GM23338 (cell line): ENCODE results near the gene XRCC4. TPM values are rescaled to one million over a fixed set of nuclear protein-coding genes. Genes with fewer than 3 reads are reported as not detected.

Source experiments
- ATAC-seq: fragments of 200-7000 bp; cut with Tn5 transposase; 3 replicates; pipeline ENCODE4 v1.9.1; 2020
- DNase-seq: peaks from one replicate; pipeline ENCODE4 v3.0.0-alpha.2; 2015; ENCODE audit warnings: low spot score
- H2AFZ ChIP-seq: fragments of 200-600 bp; sonication (generic); 2 replicates; pipeline ENCODE4 v1.8.0; 2016; ENCODE audit warnings: antibody characterized with exemption, mild to moderate bottlenecking, moderate library complexity
- H3F3A ChIP-seq: fragments of 200-600 bp; sonication (generic); replicated peaks from 2 replicates; pipeline ENCODE4 v1.8.0; 2017; ENCODE audit warnings: antibody characterized with exemption, mixed run types, low read depth
- H3K27ac ChIP-seq: fragments of 200-600 bp; sonication (generic); 2 replicates; pipeline ENCODE4 v1.6.1; 2016; ENCODE audit warnings: low read depth
- H3K27me3 ChIP-seq: fragments of 200-600 bp; sonication (generic); 2 replicates; pipeline ENCODE4 v1.8.0; 2016; ENCODE audit warnings: mild to moderate bottlenecking, mixed run types, moderate library complexity; ENCODE audit not compliant: insufficient read depth
- H3K36me3 ChIP-seq: fragments of 200-600 bp; sonication (generic); 2 replicates; pipeline ENCODE4 v1.8.0; 2016; ENCODE audit warnings: mild to moderate bottlenecking; ENCODE audit not compliant: insufficient read depth
- H3K4me1 ChIP-seq: fragments of 200-600 bp; sonication (generic); 2 replicates; pipeline ENCODE4 v1.8.0; 2016; ENCODE audit warnings: mild to moderate bottlenecking, moderate library complexity; ENCODE audit not compliant: insufficient read depth
- H3K4me2 ChIP-seq: fragments of 200-600 bp; sonication (generic); 2 replicates; pipeline ENCODE4 v1.7.1; 2017; ENCODE audit warnings: mixed run types
- H3K4me3 ChIP-seq: fragments of 200-600 bp; sonication (generic); 2 replicates; pipeline ENCODE4 v1.6.1; 2016; ENCODE audit warnings: mixed run types
- H3K79me2 ChIP-seq: fragments of 200-600 bp; sonication (generic); replicated peaks from 2 replicates; pipeline ENCODE4 v1.8.0; 2017; ENCODE audit warnings: mild to moderate bottlenecking; ENCODE audit not compliant: insufficient read depth
- H3K9me2 ChIP-seq: fragments of 200-600 bp; sonication (generic); 2 replicates; pipeline ENCODE4 v1.8.0; 2017; ENCODE audit not compliant: insufficient read depth
- H4K20me1 ChIP-seq: fragments of 200-600 bp; sonication (generic); replicated peaks from 2 replicates; pipeline ENCODE4 v1.8.0; 2017; ENCODE audit warnings: mild to moderate bottlenecking; ENCODE audit not compliant: insufficient read depth
- H3K27ac Mint-ChIP-seq: 2 replicates; pipeline ENCODE4 v1.8.0; 2020; ENCODE audit warnings: inconsistent platforms, mild to moderate bottlenecking, moderate library complexity, mixed read lengths
- H3K27me3 Mint-ChIP-seq: 3 replicates; pipeline ENCODE4 v1.8.0; 2022; ENCODE audit warnings: low read depth, mild to moderate bottlenecking, moderate library complexity, mixed read lengths, inconsistent platforms; ENCODE audit not compliant: insufficient read depth, poor library complexity
- H3K36me3 Mint-ChIP-seq: 3 replicates; pipeline ENCODE4 v1.8.0; 2021; ENCODE audit warnings: low read depth, mild to moderate bottlenecking, inconsistent platforms, moderate library complexity, mixed read lengths
- H3K4me1 Mint-ChIP-seq: 3 replicates; pipeline ENCODE4 v1.8.0; 2020; ENCODE audit warnings: mild to moderate bottlenecking, inconsistent platforms, mixed read lengths
- H3K4me3 Mint-ChIP-seq: 3 replicates; pipeline ENCODE4 v1.8.0; 2021; ENCODE audit warnings: moderate library complexity, mild to moderate bottlenecking, inconsistent platforms, mixed read lengths
- H3K9me3 Mint-ChIP-seq: 3 replicates; pipeline ENCODE4 v1.8.0; 2020; ENCODE audit warnings: moderate library complexity, mild to moderate bottlenecking, inconsistent platforms, mixed read lengths
- CREB1 ChIP-seq: fragments of 250-450 bp; sonication (Bioruptor Pico); IDR thresholded peaks from 2 replicates; pipeline ENCODE4 v1.5.0; 2020; ENCODE audit warnings: low read depth, mild to moderate bottlenecking, moderate library complexity
- CTCF ChIP-seq, 2 experiments: fragments of 200-600 bp in 1 of 2; sonication (generic) in 1 of 2; conservative IDR thresholded peaks; 2 replicates each; pipeline versions ENCODE4 v1.5.1 to v1.6.1; 2016 to 2017; ENCODE audit warnings: antibody characterized with exemption in 2 of 2, low read depth in 2 of 2, mild to moderate bottlenecking in 2 of 2, moderate library complexity in 1 of 2
- EZH2 ChIP-seq: fragments of 200-600 bp; sonication (generic); IDR thresholded peaks from one replicate; pipeline ENCODE4 v1.8.0; 2017; ENCODE audit warnings: antibody characterized with exemption, mild to moderate bottlenecking, low read depth; ENCODE audit not compliant: unreplicated experiment
- EZH2phosphoT487 ChIP-seq: fragments of 200-600 bp; sonication (generic); IDR thresholded peaks from one replicate; pipeline ENCODE4 v1.8.1; 2018; ENCODE audit warnings: antibody characterized with exemption; ENCODE audit not compliant: unreplicated experiment
- JUNB ChIP-seq: IDR thresholded peaks from one replicate; pipeline ENCODE4 v1.6.1; 2016; ENCODE audit warnings: antibody characterized with exemption; ENCODE audit not compliant: unreplicated experiment
- NANOG ChIP-seq: IDR thresholded peaks from 2 replicates; pipeline ENCODE4 v1.6.1; 2016; ENCODE audit warnings: antibody characterized with exemption, borderline replicate concordance
- POLR2AphosphoS5 ChIP-seq: IDR thresholded peaks from 2 replicates; pipeline ENCODE4 v1.6.1; 2016; ENCODE audit warnings: antibody characterized with exemption, low read depth
- REST ChIP-seq: IDR thresholded peaks from one replicate; pipeline ENCODE4 v1.6.1; 2018; ENCODE audit warnings: antibody characterized with exemption; ENCODE audit not compliant: unreplicated experiment
- STAT1 ChIP-seq: IDR thresholded peaks from one replicate; pipeline ENCODE4 v1.6.1; 2016; ENCODE audit warnings: antibody characterized with exemption; ENCODE audit not compliant: unreplicated experiment
- ZNF114 ChIP-seq: fragments of 250-450 bp; sonication (Bioruptor Pico); IDR thresholded peaks from 2 replicates; pipeline ENCODE4 v1.5.0; 2020; ENCODE audit warnings: mild to moderate bottlenecking, moderate library complexity
- ZNF331 ChIP-seq: fragments of 250-450 bp; sonication (Bioruptor Pico); IDR thresholded peaks from 2 replicates; pipeline ENCODE4 v1.5.0; 2020; ENCODE audit warnings: low read depth, mild to moderate bottlenecking, moderate library complexity
- ZNF462 ChIP-seq: fragments of 250-450 bp; sonication (Bioruptor Pico); IDR thresholded peaks from 2 replicates; pipeline ENCODE4 v1.5.0; 2020; ENCODE audit warnings: mild to moderate bottlenecking, moderate library complexity
- polyA plus RNA-seq: library from polyadenylated mRNA; unstranded; fragments of >200 nt; fragmentation: Nextera tagmentation; extraction: Ambion mirVana; gene quantifications from 2 replicates; pipeline ENCODE4 v1.2.1, GENCODE V29; 2016
- total RNA-seq: library from RNA; depleted of rRNA; stranded (reverse); fragments of >200 nt; shearing (Covaris generic); gene quantifications from 2 replicates; pipeline ENCODE4 v1.2.3, GENCODE V29; 2014
- TF ChIP-seq, protein P1 (sequence below): IDR thresholded peaks from 2 replicates; pipeline ENCODE4 v1.6.1; 2016; ENCODE audit warnings: antibody characterized with exemption

Gene XRCC4
- total and polyA plus RNA-seq, 2 experiments from 2014 or later = 11.5 to 22.4 TPM

GRCh38 chr5:83227611-83228010 is 150.3 kb downstream of the XRCC4 start:
- H3K9me3 Mint-ChIP-seq = no peaks in the 10 kb centered on the region
- Histone ChIP-seq H3K36me3 (no peaks in the 10 kb centered on the region), H3K27ac (no peak overlapping the region), H3K4me2 (no peak overlapping the region), H3K79me2 (no peaks in the 10 kb centered on the region), H2AFZ (no peak overlapping the region), H3K4me1 (peaks cover 21% of the 10 kb centered on the region), H4K20me1 (no peaks in the 10 kb centered on the region), H3K4me3 (no peak overlapping the region), H3K27me3 (no peaks in the 10 kb centered on the region), H3F3A (no peaks in the 10 kb centered on the region), H3K9me2 (no peaks in the 10 kb centered on the region)
- H3K4me1 Mint-ChIP-seq = peaks cover 27% of the 10 kb centered on the region
- no peaks in the 10 kb centered on the region for H3K27me3 Mint-ChIP-seq
- TF ChIP-seq ZNF462 (no peak), JUNB (no peak), STAT1 (no peak), ZNF331 (no peak), CTCF (conservative IDR thresholded peaks at IDR 0.05; ENCODE audit: low read depth in 2 of 2) (no peak), REST (no peak), CREB1 (CRISPR knock-in tag) (no peak), EZH2phosphoT487 (no peak), POLR2AphosphoS5 (no peak), NANOG (no peak), EZH2 (no peak), ZNF114 (CRISPR knock-in tag) (no peak)
- TF ChIP-seq, protein P1, sequence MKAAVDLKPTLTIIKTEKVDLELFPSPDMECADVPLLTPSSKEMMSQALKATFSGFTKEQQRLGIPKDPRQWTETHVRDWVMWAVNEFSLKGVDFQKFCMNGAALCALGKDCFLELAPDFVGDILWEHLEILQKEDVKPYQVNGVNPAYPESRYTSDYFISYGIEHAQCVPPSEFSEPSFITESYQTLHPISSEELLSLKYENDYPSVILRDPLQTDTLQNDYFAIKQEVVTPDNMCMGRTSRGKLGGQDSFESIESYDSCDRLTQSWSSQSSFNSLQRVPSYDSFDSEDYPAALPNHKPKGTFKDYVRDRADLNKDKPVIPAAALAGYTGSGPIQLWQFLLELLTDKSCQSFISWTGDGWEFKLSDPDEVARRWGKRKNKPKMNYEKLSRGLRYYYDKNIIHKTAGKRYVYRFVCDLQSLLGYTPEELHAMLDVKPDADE = no peak
- no peak overlapping the region for H3K27ac Mint-ChIP-seq
- DNase-seq (no peak), ATAC-seq (no peak)
- no peaks in the 10 kb centered on the region for H3K36me3 Mint-ChIP-seq
- no peak overlapping the region for H3K4me3 Mint-ChIP-seq
